IMR-90 (cell line): ENCODE data around the gene MRPS16. TPM values are rescaled to one million over a fixed set of nuclear protein-coding genes. Genes with fewer than 3 reads are reported as not detected.

Experiments
- ATAC-seq: fragments of 200-7000 bp; cut with Tn5 transposase; 2 replicates; pipeline ENCODE4 v1.9.1; 2020; ENCODE audit warnings: low read depth, mild to moderate bottlenecking, moderate library complexity
- BruUV-seq: library from RNA; stranded (reverse); fragments of 400-500 nt; replicated peaks from 2 replicates; lab custom pipeline; 2021; lab: Mats Ljungman, UMichigan
- CTCF ChIA-PET: fragments of 300-600 bp; formaldehyde crosslinking; extraction: SDS; loops from one replicate; lab custom pipeline; 2021; ENCODE audit warnings: antibody characterized with exemption; lab: Yijun Ruan, JAX
- POLR2A ChIA-PET: fragments of 300-600 bp; sonication (Branson Sonifier 250); formaldehyde crosslinking; loops from one replicate; lab custom pipeline; 2022; ENCODE audit warnings: antibody characterized with exemption; ENCODE audit not compliant: unreplicated experiment; lab: Charles Lee
- DNase-seq: peaks from one replicate; pipeline ENCODE4 v3.0.0; 2013
- H2AFZ ChIP-seq: replicated peaks from 2 replicates; pipeline ENCODE3; 2013; ENCODE audit warnings: low read length, mild to moderate bottlenecking; ENCODE audit not compliant: poor library complexity
- H2AK5ac ChIP-seq: 2 replicates; pipeline ENCODE4 v1.6.1; 2013; ENCODE audit warnings: low read depth, low read length, inconsistent platforms
- H2AK9ac ChIP-seq: replicated peaks from 2 replicates; pipeline ENCODE3; 2013; ENCODE audit warnings: mild to moderate bottlenecking, low read depth, low read length, moderate library complexity; ENCODE audit not compliant: poor library complexity
- H2BK120ac ChIP-seq: 2 replicates; pipeline ENCODE4 v1.6.1; 2013; ENCODE audit warnings: low read depth, low read length, inconsistent platforms
- H2BK15ac ChIP-seq: 3 replicates; pipeline ENCODE4 v1.6.1; 2013; ENCODE audit warnings: low read depth, low read length, inconsistent platforms
- H2BK20ac ChIP-seq: 2 replicates; pipeline ENCODE4 v1.6.1; 2013; ENCODE audit warnings: low read depth, mild to moderate bottlenecking, inconsistent platforms, low read length, moderate library complexity
- H2BK5ac ChIP-seq: 2 replicates; pipeline ENCODE4 v1.6.1; 2013; ENCODE audit warnings: mild to moderate bottlenecking, low read depth, low read length, inconsistent platforms; ENCODE audit not compliant: poor library complexity, severe bottlenecking
- H3K14ac ChIP-seq: replicated peaks from 2 replicates; pipeline ENCODE4 v1.6.1; 2013; ENCODE audit warnings: low read depth, low read length, inconsistent platforms
- H3K18ac ChIP-seq: 2 replicates; pipeline ENCODE4 v1.6.1; 2013; ENCODE audit warnings: low read depth, low read length, control low read depth
- H3K23ac ChIP-seq: 2 replicates; pipeline ENCODE4 v1.6.1; 2013; ENCODE audit warnings: low read depth, low read length, inconsistent platforms
- H3K27ac ChIP-seq: 2 replicates; pipeline ENCODE4 v1.5.1; 2013; ENCODE audit warnings: mild to moderate bottlenecking, control low read depth, low read length; ENCODE audit not compliant: insufficient read depth
- H3K27me3 ChIP-seq: 2 replicates; pipeline ENCODE4 v1.6.1; 2013; ENCODE audit warnings: low read length; ENCODE audit not compliant: control insufficient read depth, insufficient read depth
- H3K36me3 ChIP-seq: 2 replicates; pipeline ENCODE4 v1.6.1; 2013; ENCODE audit warnings: low read length, mixed read lengths; ENCODE audit not compliant: control insufficient read depth, insufficient read depth
- H3K4ac ChIP-seq: 2 replicates; pipeline ENCODE4 v1.6.1; 2013; ENCODE audit warnings: low read depth, low read length, inconsistent platforms
- H3K4me1 ChIP-seq: 2 replicates; pipeline ENCODE4 v1.6.1; 2013; ENCODE audit warnings: low read length, mixed read lengths; ENCODE audit not compliant: control insufficient read depth, insufficient read depth
- H3K4me2 ChIP-seq: 2 replicates; pipeline ENCODE4 v1.6.1; 2013; ENCODE audit warnings: low read depth, mild to moderate bottlenecking, control low read depth, low read length, moderate library complexity
- H3K4me3 ChIP-seq: 2 replicates; pipeline ENCODE4 v1.5.1; 2013; ENCODE audit warnings: low read depth, mild to moderate bottlenecking, control low read depth, low read length, moderate library complexity; ENCODE audit not compliant: insufficient read depth
- H3K56ac ChIP-seq: 2 replicates; pipeline ENCODE4 v1.6.1; 2013; ENCODE audit warnings: low read length, inconsistent platforms; ENCODE audit not compliant: insufficient read depth; ENCODE audit errors: extremely low read depth
- H3K79me1 ChIP-seq, 2 experiments: 2 replicates each; pipeline ENCODE4 v1.6.1; 2013; ENCODE audit warnings: low read length in 2 of 2, inconsistent platforms in 1 of 2, low read depth in 1 of 2
- H3K9ac ChIP-seq: 2 replicates; pipeline ENCODE4 v1.6.1; 2013; ENCODE audit warnings: low read depth, low read length, control low read depth
- H3K9me1 ChIP-seq: 2 replicates; pipeline ENCODE4 v1.6.1; 2013; ENCODE audit warnings: low read length, inconsistent platforms; ENCODE audit not compliant: insufficient read depth
- H3K9me3 ChIP-seq: 2 replicates; pipeline ENCODE4 v1.6.1; 2013; ENCODE audit warnings: low read length; ENCODE audit not compliant: control insufficient read depth, insufficient read depth
- H4K20me1 ChIP-seq: 2 replicates; pipeline ENCODE4 v1.6.1; 2013; ENCODE audit warnings: low read length, inconsistent platforms; ENCODE audit not compliant: insufficient read depth
- H4K5ac ChIP-seq: 2 replicates; pipeline ENCODE4 v1.6.1; 2013; ENCODE audit warnings: mild to moderate bottlenecking, low read depth, low read length, control low read depth
- H4K8ac ChIP-seq, 2 experiments: 2 replicates each; pipeline ENCODE4 v1.6.1; 2013; ENCODE audit warnings: low read depth in 2 of 2, low read length in 2 of 2, control low read depth in 1 of 2, inconsistent platforms in 1 of 2
- H4K91ac ChIP-seq: 2 replicates; pipeline ENCODE4 v1.6.1; 2013; ENCODE audit warnings: low read depth, low read length, inconsistent platforms; ENCODE audit not compliant: insufficient read depth
- MAFK ChIP-seq: IDR thresholded peaks from 2 replicates; pipeline ENCODE4 v1.6.1; 2012; ENCODE audit warnings: low read depth, low read length, improper control_type of control experiment
- POLR2A ChIP-seq: IDR thresholded peaks from 2 replicates; pipeline ENCODE4 v1.6.1; 2012; ENCODE audit warnings: mild to moderate bottlenecking, low read depth, low read length
- RCOR1 ChIP-seq: IDR thresholded peaks from 2 replicates; pipeline ENCODE4 v1.6.1; 2012; ENCODE audit warnings: mild to moderate bottlenecking, low read length, improper control_type of control experiment; ENCODE audit not compliant: insufficient replicate concordance
- SMC3 ChIP-seq: fragments of 150-350 bp; IDR thresholded peaks from 2 replicates; pipeline ENCODE4 v1.6.1; 2016; ENCODE audit warnings: low read depth, mild to moderate bottlenecking, antibody characterized with exemption, low read length, moderate library complexity
- WGBS, 2 experiments: methylation state at CpG; one replicate each; pipeline versions ENCODE4 v1.1.5 to v1.1.7; 2013; ENCODE audit warnings: missing lambda C conversion rate in 2 of 2; ENCODE audit not compliant: insufficient read length in 1 of 2; ENCODE audit errors: extremely low coverage in 2 of 2; 5-methylcytosine and 5-hydroxymethylcytosine counted together
- dilution Hi-C: fragments of 300-500 bp; cut with HindIII; formaldehyde crosslinking; loops from one replicate; pipeline ENCODE4 v1.14.3; 2018; ENCODE audit warnings: low sequenced_read_pairs; ENCODE audit not compliant: unreplicated experiment
- in situ Hi-C: fragments of 300-500 bp; cut with MboI; formaldehyde crosslinking; loops from 3 replicates; pipeline ENCODE4 v1.14.3; 2019; ENCODE audit warnings: low sequenced_read_pairs, inconsistent platforms, mixed read lengths
- intact Hi-C: fragments of 100-400 bp; cut with micrococcal nuclease; formaldehyde crosslinking; loops from 2 replicates; pipeline ENCODE4 v1.10.0; 2022
- polyA plus RNA-seq, 3 experiments: library from polyadenylated mRNA; depleted of rRNA; stranded (reverse); fragments of >200 nt; gene quantifications; 2 replicates each; pipeline ENCODE4 v1.2.3, GENCODE V29; 2012; ENCODE audit warnings: low replicate concordance in 1 of 3
- total RNA-seq: library from RNA; depleted of rRNA; stranded (reverse); fragments of >200 nt; gene quantifications from 2 replicates; pipeline ENCODE4 v1.2.3, GENCODE V29; 2012

Gene MRPS16
- total and polyA plus RNA-seq, 2 of the 4 experiments (the other 2 are of a cell fraction), result 45.3 to 62.4 TPM

DNA sequence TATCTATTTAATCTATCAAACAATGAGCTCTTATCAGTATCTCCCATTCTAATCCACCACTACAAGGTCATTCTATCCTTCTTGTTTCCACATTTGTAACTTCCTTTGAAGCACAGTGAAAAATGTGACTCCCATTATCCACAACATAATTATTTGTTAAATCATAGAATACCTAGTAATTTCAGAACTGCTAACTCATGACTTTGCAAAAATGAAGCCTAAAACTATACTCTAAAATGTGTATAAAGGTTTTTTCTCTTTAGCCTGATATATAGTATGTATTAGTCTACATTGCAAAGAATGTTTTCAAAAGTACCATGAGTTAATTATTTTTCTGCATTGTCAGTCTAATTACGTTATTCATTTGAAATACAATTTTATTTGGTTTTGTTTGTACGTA lies 12.0 kb upstream of the MRPS16 start:
- Histone ChIP-seq H4K5ac (no peak overlapping the region), H3K36me3 (no peaks in the 10 kb centered on the region), H2BK120ac (no peak overlapping the region), H4K91ac (no peak overlapping the region), H2BK5ac (no peak overlapping the region), H2AK9ac (no peak overlapping the region), H3K27ac (no peak overlapping the region), H3K4me3 (no peak overlapping the region), H3K4me2 (no peak overlapping the region), H4K20me1 (no peaks in the 10 kb centered on the region), H4K8ac (no peak overlapping the region), H3K79me1 (no peaks in the 10 kb centered on the region), H3K14ac (no peak overlapping the region), H3K18ac (no peak overlapping the region), H3K23ac (no peak overlapping the region), H3K9ac (no peak overlapping the region), H2BK20ac (no peak overlapping the region), H3K56ac (no peak overlapping the region), H2AK5ac (no peak overlapping the region), H3K9me1 (no peaks in the 10 kb centered on the region), H2BK15ac (no peak overlapping the region), H2AFZ (no peak overlapping the region), H3K9me3 (no peaks in the 10 kb centered on the region), H3K4ac (no peak overlapping the region), H3K4me1 (no peaks in the 10 kb centered on the region), H3K27me3 (peaks cover 14% of the 10 kb centered on the region)
- in situ Hi-C loops (loop anchor here (25.0 kb wide), 1 partner anchor 373 kb away; the partner anchor contains the start of gene MYOZ1), dilution Hi-C loops (no loop called here), intact Hi-C loops (loop anchor here (5.0 kb wide), 1 partner anchor 378 kb away; the partner anchor contains the start of gene MYOZ1)
- CTCF ChIA-PET, result no interaction called here
- peak; percentile 17; the same call in 1 of the 2 replicates for TF ChIP-seq MAFK
- TF ChIP-seq SMC3, result no peak
- no peak for TF ChIP-seq POLR2A
- no peak for TF ChIP-seq RCOR1
- DNase-seq (no peak), ATAC-seq (no peak)
- no CpG with 5 or more reads among the region's 2 CpGs for WGBS, 2 experiments
- no TSS peak for BruUV-seq
- POLR2A ChIA-PET, result no interaction called here
